ENCODE data around the gene PARS2. TPM values are rescaled to one million over a fixed set of nuclear protein-coding genes. Genes with fewer than 3 reads are reported as not detected.
A peak's percentile ranks its signal among the peaks of the same experiment; 100 is the strongest.

The PARS2 gene
- total and polyA plus RNA-seq, 10 donors: 0.96 to 3.8 (median 3.1) TPM

- peaks cover 9 to 45% (median 36%) of the 10 kb centered on the region in 6 donors for H3K4me1 ChIP-seq
- no peak overlapping the region for H3K4me3 ChIP-seq
- WGBS, 5 donors: 68 to 78% (median 70%) methylated on average over 3 to 4 of the region's 4 CpGs
- H3K27ac ChIP-seq: peak overlapping the region in 1 of 8 donors; percentile 43
- TF ChIP-seq POLR2A (IDR thresholded peaks at IDR 0.05) (no peak), POLR2AphosphoS5 (IDR thresholded peaks at IDR 0.05) (no peak), CTCF (IDR thresholded peaks at IDR 0.05 in 8 of 11, conservative IDR thresholded peaks at IDR 0.05 in 3 of 11) (no peak)
- no peaks in the 10 kb centered on the region for H3K9me3 ChIP-seq
- peak; percentile 58 for DNase-seq
- peaks cover 0 to 22% (median 15%) of the 10 kb centered on the region in 7 donors for H3K27me3 ChIP-seq (replicated peaks in 1 of 7)
- intact Hi-C loops (cut with DNase I; ENCODE audit: low total_unique reads): loop anchor here (10.0 kb wide), 2 partner anchors 309 to 739 kb away; no protein-coding TSS in a partner anchor
- H3K36me3 ChIP-seq: no peaks in the 10 kb centered on the region
These were observed 39.6 kb upstream of the PARS2 start for GRCh38 chr1:54803761-54804470.

- Histone ChIP-seq H3K27me3 (replicated peaks in 1 of 7) (peaks cover 0 to 22% (median 15%) of the 10 kb centered on the region in 7 donors), H3K4me3 (peak within 1 kb of the TSS; percentile 41 to 85 (median 58)), H3K36me3 (peaks cover 0 to 4% (median 0%) of the 10 kb centered on the region in 6 donors), H3K27ac (peak within 1 kb of the TSS; percentile 32 to 87 (median 72)), H3K9me3 (no peaks in the 10 kb centered on the region), H3K4me1 (peaks cover 9 to 58% (median 39%) of the 10 kb centered on the region in 6 donors)
- DNase-seq: peak; percentile 94
- TF ChIP-seq POLR2A (IDR thresholded peaks at IDR 0.05): no peak
- TF ChIP-seq CTCF (IDR thresholded peaks at IDR 0.05 in 8 of 11, conservative IDR thresholded peaks at IDR 0.05 in 3 of 11): peak; percentile 25 to 77 (median 61)
- peak; percentile 34 to 65 (median 51) for TF ChIP-seq POLR2AphosphoS5 (IDR thresholded peaks at IDR 0.05)
- intact Hi-C loops (cut with DNase I; ENCODE audit: low total_unique reads): loop anchor here (10.0 kb wide), 2 partner anchors 306 to 736 kb away; no protein-coding TSS in a partner anchor
- 3 to 11% (median 6%) methylated on average over 12 to 58 of the region's 58 CpGs for WGBS, 5 donors
These were observed 36.8 kb upstream of the PARS2 start, which contains the start of gene TTC22 for GRCh38 chr1:54800899-54801759. TTC22 (minus strand) TSS chr1:54801323; CDS start chr1:54801163, 160 bp downstream.

- peaks cover 0 to 22% (median 15%) of the 10 kb centered on the region in 7 donors for H3K27me3 ChIP-seq (replicated peaks in 1 of 7)
- peaks cover 9 to 58% (median 39%) of the 10 kb centered on the region in 6 donors for H3K4me1 ChIP-seq
- DNase-seq: no peak
- TF ChIP-seq CTCF (IDR thresholded peaks at IDR 0.05 in 8 of 11, conservative IDR thresholded peaks at IDR 0.05 in 3 of 11): no peak
- TF ChIP-seq POLR2AphosphoS5 (IDR thresholded peaks at IDR 0.05): no peak
- no peak for TF ChIP-seq POLR2A (IDR thresholded peaks at IDR 0.05)
- peak overlapping the region; percentile 41 to 85 (median 58) for H3K4me3 ChIP-seq
- H3K27ac ChIP-seq: peak overlapping the region in 5 of 8 donors; percentile 70 to 87 (median 80)
- no peaks in the 10 kb centered on the region for H3K9me3 ChIP-seq
- intact Hi-C loops (cut with DNase I; ENCODE audit: low total_unique reads): loop anchor here (10.0 kb wide), 2 partner anchors 305 to 735 kb away; no protein-coding TSS in a partner anchor
- 47 to 68% (median 49%) methylated on average over 27 to 39 of the region's 39 CpGs for WGBS, 5 donors
- H3K36me3 ChIP-seq: peaks cover 0 to 13% (median 0%) of the 10 kb centered on the region in 6 donors
These were observed 35.9 kb upstream of the PARS2 start for GRCh38 chr1:54800041-54800898.
